GM21423 (cell line): Measurements from ENCODE around the gene TMEM179B.

ENCODE experiments used
- ATAC-seq: cut with Tn5 transposase; IDR thresholded peaks from one replicate; pipeline ENCODE4 v1.9.1; 2021; ENCODE audit warnings: mild to moderate bottlenecking, moderate library complexity; ENCODE audit not compliant: unreplicated experiment

The TMEM179B gene

GRCh38 chr11:62831520-62832335 lies 44.5 kb downstream of the TMEM179B start, which contains the start of gene STX5:
TSS of gene STX5 (minus strand) at chr11:62832051. CDS start at chr11:62831243, 808 bp downstream.
- ATAC-seq = peak; percentile 77

GRCh38 chr11:62832336-62833234 lies 45.4 kb downstream of the TMEM179B start, which contains the start of gene TEX54:
TSS of gene TEX54 (minus strand) at chr11:62832841.
- ATAC-seq = peak; percentile 9

- ATAC-seq = no peak
Measured at GRCh38 chr11:62835336-62835735, 48.1 kb downstream of the TMEM179B start.

- ATAC-seq = peak; percentile 47
Measured at GRCh38 chr11:62839050-62839945, 52.1 kb downstream of the TMEM179B start, which contains the start of gene WDR74. TSS of gene WDR74 (minus strand) at chr11:62839590. CDS start at chr11:62839570, 20 bp downstream.
